Measurements from ENCODE around the gene APOA4.
"Not testable (repeated sequence)": the region's sequence is repeated elsewhere in the genome, so short reads cannot be mapped to it uniquely, and the experiment has no call there.

Gene APOA4

GRCh38 chr11:116801662-116802061 is 21.4 kb downstream of the APOA4 start:
- not testable (repeated sequence) for DNase-seq (ENCODE audit: low spot score)

GRCh38 chr11:116800610-116801009 is 22.5 kb downstream of the APOA4 start:
- DNase-seq (ENCODE audit: low spot score), result no peak

GRCh38 chr11:116798368-116798767 is 24.7 kb downstream of the APOA4 start:
- no peak for DNase-seq (ENCODE audit: low spot score)

- no peak for DNase-seq (ENCODE audit: low spot score)
Measured at GRCh38 chr11:116797816-116798215, 25.3 kb downstream of the APOA4 start.

GRCh38 chr11:116796548-116796947 is 26.6 kb downstream of the APOA4 start:
- no peak for DNase-seq (ENCODE audit: low spot score)

- DNase-seq (ENCODE audit: low spot score), result no peak
Measured at GRCh38 chr11:116794851-116795250, 28.3 kb downstream of the APOA4 start.

- DNase-seq (ENCODE audit: low spot score), result no peak
Measured at GRCh38 chr11:116793772-116794097, 29.4 kb downstream of the APOA4 start.

GRCh38 chr11:116792869-116793771 is 30.0 kb downstream of the APOA4 start:
- DNase-seq (ENCODE audit: low spot score), result no peak

- DNase-seq (ENCODE audit: low spot score), result no peak
Measured at GRCh38 chr11:116792144-116792868, 30.8 kb downstream of the APOA4 start.

GRCh38 chr11:116791813-116792143 is 31.3 kb downstream of the APOA4 start, which contains the start of gene APOA5:
Gene APOA5, minus strand, starts transcription at chr11:116791879. Its CDS starts 19 bp downstream, at chr11:116791860.
- DNase-seq (ENCODE audit: low spot score), result no peak

GRCh38 chr11:116791002-116791812 is 31.9 kb downstream of the APOA4 start:
- DNase-seq (ENCODE audit: low spot score), result peak; percentile 68

GRCh38 chr11:116790167-116791001 is 32.7 kb downstream of the APOA4 start:
- no peak for DNase-seq (ENCODE audit: low spot score)

- no peak for DNase-seq (ENCODE audit: low spot score)
Measured at GRCh38 chr11:116788975-116789374, 34.1 kb downstream of the APOA4 start.

- DNase-seq (ENCODE audit: low spot score), result no peak
Measured at GRCh38 chr11:116788534-116788933, 34.6 kb downstream of the APOA4 start.

- DNase-seq (ENCODE audit: low spot score), result peak; percentile 80
Measured at GRCh38 chr11:116787786-116788486, 35.2 kb downstream of the APOA4 start, which contains the start of gene ZPR1. Gene ZPR1, minus strand, starts transcription at chr11:116788023. Its CDS starts 33 bp downstream, at chr11:116787990.

- no peak for DNase-seq (ENCODE audit: low spot score)
Measured at GRCh38 chr11:116787436-116787785, 35.7 kb downstream of the APOA4 start.

GRCh38 chr11:116786966-116787365 is 36.1 kb downstream of the APOA4 start:
- DNase-seq (ENCODE audit: low spot score), result no peak

- DNase-seq (ENCODE audit: low spot score), result no peak
Measured at GRCh38 chr11:116786326-116786725, 36.8 kb downstream of the APOA4 start.

- no peak for DNase-seq (ENCODE audit: low spot score)
Measured at GRCh38 chr11:116782728-116783127, 40.4 kb downstream of the APOA4 start.

- DNase-seq (ENCODE audit: low spot score), result no peak
Measured at GRCh38 chr11:116778556-116778955, 44.5 kb downstream of the APOA4 start.

- DNase-seq (ENCODE audit: low spot score), result no peak
Measured at GRCh38 chr11:116777056-116777455, 46.0 kb downstream of the APOA4 start.
